H1 (cell line): ENCODE results near the gene SNRPB2. TPM values are rescaled to one million over a fixed set of nuclear protein-coding genes. Genes with fewer than 3 reads are reported as not detected.

Source experiments
- CTCF ChIA-PET: fragments of 300-600 bp; sonication (Branson Sonifier 250); formaldehyde crosslinking; loops from one replicate; lab custom pipeline; 2021; ENCODE audit not compliant: partially characterized antibody; lab: Charles Lee
- POLR2A ChIA-PET: fragments of 300-600 bp; sonication (Branson Sonifier 250); formaldehyde crosslinking; loops from one replicate; lab custom pipeline; 2021; ENCODE audit warnings: inconsistent platforms; ENCODE audit not compliant: partially characterized antibody; lab: Charles Lee
- DNase-seq, 2 experiments: peaks; one replicate each; pipeline versions ENCODE4 v3.0.0 to v3.0.0-alpha.2; 2010 to 2022; ENCODE audit warnings: low spot score in 2 of 2, low read depth in 1 of 2, mixed read lengths in 1 of 2
- FAIRE-seq: peaks from 2 replicates; lab custom pipeline; 2011; peaks lifted over from hg19 to GRCh38; lab: Jason Lieb, UNC
- H2AFZ ChIP-seq: 2 replicates; pipeline ENCODE4 v1.8.1; 2012; ENCODE audit warnings: low read length, inconsistent platforms
- H2AK5ac ChIP-seq: 2 replicates; pipeline ENCODE4 v1.6.1; 2013; ENCODE audit warnings: low read depth, low read length
- H2BK120ac ChIP-seq: replicated peaks from 2 replicates; pipeline ENCODE3; 2013; ENCODE audit warnings: low read depth, low read length, inconsistent platforms
- H2BK12ac ChIP-seq: 2 replicates; pipeline ENCODE4 v1.6.1; 2013; ENCODE audit warnings: low read depth, low read length
- H2BK15ac ChIP-seq: 2 replicates; pipeline ENCODE4 v1.6.1; 2013; ENCODE audit warnings: low read length
- H2BK20ac ChIP-seq: 2 replicates; pipeline ENCODE4 v1.6.1; 2013; ENCODE audit warnings: low read length
- H2BK5ac ChIP-seq: 2 replicates; pipeline ENCODE4 v1.6.1; 2013; ENCODE audit warnings: low read depth, low read length
- H3K14ac ChIP-seq: 2 replicates; pipeline ENCODE4 v1.6.1; 2013; ENCODE audit warnings: inconsistent platforms; ENCODE audit not compliant: insufficient read length
- H3K18ac ChIP-seq: 2 replicates; pipeline ENCODE4 v1.6.1; 2013; ENCODE audit warnings: low read length; ENCODE audit errors: extremely low read depth
- H3K23ac ChIP-seq: 2 replicates; pipeline ENCODE4 v1.6.1; 2013; ENCODE audit warnings: inconsistent platforms; ENCODE audit not compliant: insufficient read length
- H3K23me2 ChIP-seq: 2 replicates; pipeline ENCODE4 v1.6.1; 2013; ENCODE audit warnings: low read depth, low read length
- H3K27ac ChIP-seq: 2 replicates; pipeline ENCODE4 v1.6.1; 2011; ENCODE audit warnings: low read depth, low read length, inconsistent platforms
- H3K27me3 ChIP-seq, 4 experiments: replicated peaks in 1 of 4; 1 replicate in 1 of 4; 2 replicates in 3 of 4; pipeline versions ENCODE4 v1.6.1 to v1.8.1; 2011 to 2013; ENCODE audit warnings: low read length in 3 of 4, mild to moderate bottlenecking in 3 of 4, inconsistent platforms in 2 of 4, mixed read lengths in 2 of 4, moderate library complexity in 1 of 4; ENCODE audit not compliant: control insufficient read depth in 3 of 4, insufficient read depth in 3 of 4; ENCODE audit errors: extremely low read depth in 1 of 4
- H3K36me3 ChIP-seq, 4 experiments: 2 replicates each; pipeline versions ENCODE4 v1.6.1 to v1.8.1; 2011 to 2013; ENCODE audit warnings: mild to moderate bottlenecking in 4 of 4, low read length in 3 of 4, moderate library complexity in 2 of 4, control low read depth in 1 of 4, inconsistent platforms in 1 of 4; ENCODE audit not compliant: insufficient read depth in 4 of 4, control insufficient read depth in 2 of 4
- H3K4ac ChIP-seq: replicated peaks from 2 replicates; pipeline ENCODE3; 2013; ENCODE audit warnings: low read length, low read depth, mixed read lengths, inconsistent platforms; ENCODE audit not compliant: insufficient read length
- H3K4me1 ChIP-seq, 4 experiments: replicated peaks in 1 of 4; 1 replicate in 1 of 4; 2 replicates in 3 of 4; pipeline versions ENCODE4 v1.6.1 to v1.8.1; 2011 to 2013; ENCODE audit warnings: low read length in 3 of 4, inconsistent platforms in 2 of 4, mixed read lengths in 1 of 4; ENCODE audit not compliant: insufficient read depth in 4 of 4, control insufficient read depth in 3 of 4
- H3K4me2 ChIP-seq, 2 experiments: 2 replicates each; pipeline versions ENCODE4 v1.6.1 to v1.8.1; 2011 to 2013; ENCODE audit warnings: low read depth in 2 of 2, low read length in 2 of 2, control low read depth in 1 of 2, inconsistent platforms in 1 of 2, mild to moderate bottlenecking in 1 of 2; ENCODE audit not compliant: insufficient read depth in 1 of 2
- H3K4me3 ChIP-seq, 4 experiments: fragments of 200-600, 300-600 bp in 1 of 4; sonication (generic), shearing (Covaris generic), sonication (Bioruptor Twin) in 1 of 4; 2 replicates each; pipeline versions ENCODE4 v1.5.1 to v1.8.1; 2011 to 2016; ENCODE audit warnings: low read length in 4 of 4, low read depth in 3 of 4, control low read depth in 2 of 4, inconsistent platforms in 2 of 4, mild to moderate bottlenecking in 2 of 4, mixed read lengths in 1 of 4, moderate library complexity in 1 of 4; ENCODE audit not compliant: insufficient read depth in 2 of 4; ENCODE audit errors: extremely low read depth in 1 of 4
- H3K56ac ChIP-seq: replicated peaks from 2 replicates; pipeline ENCODE3; 2013; ENCODE audit warnings: low read depth, mild to moderate bottlenecking, mixed read lengths, low read length, inconsistent platforms; ENCODE audit not compliant: insufficient read length
- H3K79me1 ChIP-seq: 2 replicates; pipeline ENCODE4 v1.6.1; 2013; ENCODE audit warnings: low read depth, low read length, control low read depth
- H3K79me2 ChIP-seq, 2 experiments: 2 replicates each; pipeline versions ENCODE4 v1.6.1 to v1.8.1; 2012 to 2013; ENCODE audit warnings: low read length in 2 of 2, mild to moderate bottlenecking in 2 of 2, inconsistent platforms in 1 of 2; ENCODE audit not compliant: insufficient read depth in 2 of 2, control insufficient read depth in 1 of 2
- H3K9ac ChIP-seq, 4 experiments: replicated peaks in 1 of 4; 1 replicate in 1 of 4; 2 replicates in 3 of 4; pipeline versions ENCODE4 v1.6.1 to v1.8.1; 2011 to 2013; ENCODE audit warnings: low read depth in 3 of 4, low read length in 3 of 4, control low read depth in 2 of 4, mild to moderate bottlenecking in 2 of 4, moderate library complexity in 2 of 4, inconsistent platforms in 1 of 4; ENCODE audit errors: extremely low read depth in 1 of 4
- H3K9me3 ChIP-seq, 2 experiments: 2 replicates each; pipeline versions ENCODE4 v1.6.1 to v1.8.1; 2012 to 2013; ENCODE audit warnings: mild to moderate bottlenecking in 2 of 2, moderate library complexity in 2 of 2, control low read depth in 1 of 2, inconsistent platforms in 1 of 2, low read depth in 1 of 2, low read length in 1 of 2, mixed read lengths in 1 of 2; ENCODE audit not compliant: insufficient read depth in 2 of 2
- H4K20me1 ChIP-seq, 2 experiments: replicated peaks in 1 of 2; 2 replicates each; pipeline versions ENCODE3 to v1.8.1; 2011 to 2013; ENCODE audit warnings: inconsistent platforms in 2 of 2, low read length in 2 of 2, mild to moderate bottlenecking in 1 of 2; ENCODE audit not compliant: insufficient read depth in 2 of 2, control insufficient read depth in 1 of 2
- H4K5ac ChIP-seq: 2 replicates; pipeline ENCODE4 v1.6.1; 2013; ENCODE audit warnings: low read length, low read depth, mixed read lengths, inconsistent platforms; ENCODE audit not compliant: insufficient read length
- H4K8ac ChIP-seq: 2 replicates; pipeline ENCODE4 v1.8.0; 2013; ENCODE audit warnings: mild to moderate bottlenecking, moderate library complexity, low read length, inconsistent platforms; ENCODE audit not compliant: insufficient read depth; ENCODE audit errors: extremely low read depth
- H4K91ac ChIP-seq: replicated peaks from 2 replicates; pipeline ENCODE3; 2013; ENCODE audit warnings: low read length, mixed read lengths, inconsistent platforms; ENCODE audit not compliant: insufficient read length
- HDAC6 ChIP-seq: IDR thresholded peaks from one replicate; pipeline ENCODE4 v1.7.1; 2012; ENCODE audit warnings: low read depth, mild to moderate bottlenecking, inconsistent platforms, low read length, moderate library complexity
- RXRA ChIP-seq: IDR thresholded peaks from 2 replicates; pipeline ENCODE4 v1.6.1; 2011; ENCODE audit warnings: low read depth, mild to moderate bottlenecking, low read length, moderate library complexity; ENCODE audit not compliant: insufficient read depth
- SIX5 ChIP-seq: IDR thresholded peaks from 2 replicates; pipeline ENCODE4 v1.6.1; 2011; ENCODE audit warnings: mild to moderate bottlenecking, low read depth, low read length
- SP1 ChIP-seq: IDR thresholded peaks from 2 replicates; pipeline ENCODE4 v1.6.1; 2011; ENCODE audit warnings: low read depth, low read length
- SP2 ChIP-seq: IDR thresholded peaks from 2 replicates; pipeline ENCODE4 v1.6.1; 2012; ENCODE audit warnings: mild to moderate bottlenecking, low read length, inconsistent platforms
- WGBS, 2 experiments: shearing (Covaris generic) in 1 of 2; methylation state at CpG; one replicate each; pipeline versions ENCODE4 v1.1.6 to v1.1.7; 2013 to 2015; ENCODE audit warnings: low lambda C conversion rate in 2 of 2, mixed read lengths in 2 of 2, inconsistent platforms in 1 of 2, low coverage in 1 of 2, missing lambda C conversion rate in 1 of 2; ENCODE audit not compliant: insufficient replicate concordance in 2 of 2, insufficient coverage in 1 of 2, insufficient read length in 1 of 2; ENCODE audit errors: extremely low coverage in 1 of 2, missing lambda C conversion rate in 1 of 2; 5-methylcytosine and 5-hydroxymethylcytosine counted together
- long read RNA-seq, 2 experiments: library from RNA in 1 of 2; library from capped mRNA in 1 of 2; stranded (forward); transcript quantifications; one replicate each; pipeline ENCODE4 v2.0.0, GENCODE V29; 2021; ENCODE audit warnings: inconsistent platforms in 1 of 2
- polyA minus RNA-seq, 3 experiments: library from RNA; depleted of rRNA, polyadenylated mRNA; stranded (reverse); fragments of >200 nt; gene quantifications; 1 replicate in 2 of 3; 2 replicates in 1 of 3; pipeline ENCODE4 v1.2.3, GENCODE V29; 2011
- polyA plus RNA-seq, 7 experiments: library from polyadenylated mRNA; depleted of rRNA in 3 of 7; stranded (reverse) in 5 of 7; unstranded in 2 of 7; fragments of >200 nt in 5 of 7; fragments of 200-250 nt in 2 of 7; gene quantifications; 1 replicate in 5 of 7; 2 replicates in 1 of 7; 4 replicates in 1 of 7; pipeline versions ENCODE4 v1.2.1 to v1.2.3, GENCODE V29; 2011 to 2013; ENCODE audit warnings: missing spikeins in 2 of 7, mixed read lengths in 2 of 7
- total RNA-seq: library from RNA; stranded (reverse); fragmentation: NEBNext Ultra II Directional; extraction: Animal tissue kit (Norgen Biotek cat#: 25700); gene quantifications from 2 replicates; pipeline ENCODE4 v1.2.1, GENCODE V29; 2021
- TF ChIP-seq, protein P1 (sequence below): IDR thresholded peaks from 2 replicates; pipeline ENCODE4 v1.6.1; 2011; ENCODE audit warnings: low read depth, mild to moderate bottlenecking, low read length; ENCODE audit not compliant: insufficient read depth

SNRPB2 gene
- 99.6 and 102 TPM in 2 replicates for total RNA-seq
- polyA plus RNA-seq (2011; rRNA removed), result 27.2 and 49.4 TPM in 2 replicates
- 73.4 TPM for polyA plus RNA-seq (2011; cell fraction: cytosol; rRNA removed)
- 8.1 TPM for polyA plus RNA-seq (2011; cell fraction: nucleus; rRNA removed)
- polyA plus RNA-seq (2012, experiment 1 of 2), result 59.4 to 113 TPM (median 69.6 TPM) in 4 replicates
- 11.2 TPM for polyA plus RNA-seq (2012, experiment 2 of 2)
- 173 TPM for polyA plus RNA-seq (2013, experiment 1 of 2)
- 174 TPM for polyA plus RNA-seq (2013, experiment 2 of 2)
- 16.8 and 19.6 TPM in 2 replicates for polyA minus RNA-seq (2011; rRNA and poly(A)+ RNA removed)
- 21.1 TPM for polyA minus RNA-seq (2011; cell fraction: cytosol; rRNA and poly(A)+ RNA removed)
- polyA minus RNA-seq (2011; cell fraction: nucleus; rRNA and poly(A)+ RNA removed), result 19.5 TPM
- long read RNA-seq, experiment 1, transcript SNRPB2-201 (7 exons, 2,452 nt), result major isoform, 89 of 207 reads
- long read RNA-seq, experiment 1, transcript SNRPB2-202 (7 exons, 1,588 nt), result minor isoform, 33 of 207 reads
- long read RNA-seq, experiment 1, partial matches to known transcripts, result 67 of 207 reads
- long read RNA-seq, experiment 1, other reads (novel, unspliced or antisense), result 17 of 207 reads
- long read RNA-seq, experiment 2, transcript SNRPB2-201 (7 exons, 2,452 nt), result major isoform, 164 of 278 reads
- long read RNA-seq, experiment 2, transcript SNRPB2-202 (7 exons, 1,588 nt), result minor isoform, 104 of 278 reads
- long read RNA-seq, experiment 2, partial matches to known transcripts, result 7 of 278 reads
- long read RNA-seq, experiment 2, other reads (novel, unspliced or antisense), result 3 of 278 reads

DNA sequence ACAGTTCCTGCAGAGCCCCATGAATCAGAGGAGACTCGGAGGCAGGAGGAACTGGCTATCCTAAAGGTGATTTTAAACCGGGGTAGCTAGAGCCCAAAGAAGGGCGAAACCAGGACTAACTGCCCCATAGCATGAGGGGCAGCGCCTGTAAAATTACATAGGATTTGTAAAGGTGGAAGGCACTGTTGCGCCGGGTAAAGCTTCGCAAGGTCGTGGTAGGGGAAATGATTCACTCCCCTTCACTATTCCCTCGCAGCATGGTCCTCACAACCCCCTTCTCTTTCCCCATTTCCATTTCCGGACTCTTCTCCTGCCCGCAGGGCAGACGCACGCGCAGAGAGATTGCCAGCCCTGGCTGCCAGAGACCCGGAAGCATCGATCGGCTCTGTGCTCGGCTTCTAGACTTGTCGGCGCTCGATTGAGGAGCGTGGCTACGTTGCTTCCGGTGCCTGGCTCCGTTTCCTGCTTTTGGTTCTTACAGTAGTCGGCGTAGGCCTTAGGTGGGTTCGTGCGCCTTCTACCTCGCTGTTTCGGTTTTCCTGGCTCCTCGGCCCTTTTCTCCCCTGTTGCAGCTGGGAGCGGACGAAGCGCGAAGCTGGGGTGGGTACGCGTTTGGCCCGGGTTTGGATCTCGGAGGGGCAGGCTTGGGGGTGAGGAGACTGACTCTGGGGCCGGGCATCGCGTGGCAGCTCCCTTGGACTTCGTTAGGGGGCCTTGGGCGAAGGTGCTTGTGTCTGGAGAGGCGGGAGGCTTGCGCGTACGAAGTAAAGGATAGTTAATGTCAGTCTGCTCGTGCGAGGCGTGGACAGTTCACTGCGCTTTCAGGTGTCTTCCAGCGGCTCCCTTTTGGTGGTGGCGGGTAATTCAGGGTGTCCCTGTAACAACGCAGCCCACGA lies at the start of gene SNRPB2:
TSS of gene SNRPB2 (plus strand) at position 462 of the 896 bp plus-strand sequence. CDS start 1,677 bp downstream, outside the sequence.
- H2BK20ac ChIP-seq, result no peak within 1 kb of the TSS
- no peak within 1 kb of the TSS for H3K23ac ChIP-seq
- peaks cover 0 to 4% (median 1%) of the 10 kb centered on the region in 4 experiments; a peak in 2 of 7 replicates for H3K4me1 ChIP-seq
- peak within 1 kb of the TSS; percentile 60 for H3K56ac ChIP-seq
- peaks cover 0 to 1% (median 0%) of the 10 kb centered on the region in 4 experiments; a peak in 1 of 7 replicates for H3K27me3 ChIP-seq
- peaks cover 7% of the 10 kb centered on the region for H3K23me2 ChIP-seq
- peak within 1 kb of the TSS; percentile 71; the same call in 1 of the 2 replicates for H3K18ac ChIP-seq
- peaks cover 13 to 45% of the 10 kb centered on the region in 2 experiments for H3K79me2 ChIP-seq
- H3K36me3 ChIP-seq, result peaks cover 6 to 28% (median 17%) of the 10 kb centered on the region in 4 experiments; a peak in 7 of 8 replicates
- peak within 1 kb of the TSS; percentile 98 for H4K8ac ChIP-seq
- peak within 1 kb of the TSS; percentile 25; the same call in 1 of the 2 replicates for H2AK5ac ChIP-seq
- no peak within 1 kb of the TSS for H2BK120ac ChIP-seq
- DNase-seq (peak; percentile 84 to 91), FAIRE-seq (peak; percentile 83)
- H3K9ac ChIP-seq, result peak within 1 kb of the TSS; percentile 90 to 98 (median 94)
- H2AFZ ChIP-seq, result peak within 1 kb of the TSS; percentile 90
- peak within 1 kb of the TSS; percentile 75 for H4K91ac ChIP-seq
- POLR2A ChIA-PET, result interaction anchor here (1.3 to 2.0 kb wide), 4 partner anchors 9 to 15 kb away, joined by 3 to 8 read pairs (median 4); no protein-coding TSS in a partner anchor
- H4K5ac ChIP-seq, result peak within 1 kb of the TSS; percentile 82
- H2BK5ac ChIP-seq, result peak within 1 kb of the TSS; percentile 92
- H3K4me2 ChIP-seq, result peak within 1 kb of the TSS; percentile 87 to 90
- peaks cover 3% of the 10 kb centered on the region for H3K79me1 ChIP-seq
- peak within 1 kb of the TSS; percentile 98 to 100 (median 100) for H3K4me3 ChIP-seq
- H3K27ac ChIP-seq, result peak within 1 kb of the TSS; percentile 92
- 6% methylated on average over 54 of the region's 57 CpGs; no CpG with 5 or more reads in 1 of the 2 experiments for WGBS, 2 experiments
- H3K14ac ChIP-seq, result no peak within 1 kb of the TSS
- CTCF ChIA-PET, result no interaction called here
- H2BK15ac ChIP-seq, result 0 out of 2 replicates have a peak within 1 kb of the TSS, but pooled peaks have one; percentile 3
- 0 out of 4 replicates have a peak, but pooled peaks cover 0 to 3% of the 10 kb centered on the region in 2 experiments for H3K9me3 ChIP-seq
- H4K20me1 ChIP-seq, result peaks cover 0 to 7% of the 10 kb centered on the region in 2 experiments
- no peak within 1 kb of the TSS for H3K4ac ChIP-seq
- H2BK12ac ChIP-seq, result peak within 1 kb of the TSS; percentile 53; the same call in 1 of the 2 replicates
- TF ChIP-seq SP1 (peak; percentile 78), SP2 (no peak), SIX5 (peak; percentile 53; the same call in 1 of the 2 replicates), HDAC6 (no peak), RXRA (no peak)
- TF ChIP-seq, protein P1, sequence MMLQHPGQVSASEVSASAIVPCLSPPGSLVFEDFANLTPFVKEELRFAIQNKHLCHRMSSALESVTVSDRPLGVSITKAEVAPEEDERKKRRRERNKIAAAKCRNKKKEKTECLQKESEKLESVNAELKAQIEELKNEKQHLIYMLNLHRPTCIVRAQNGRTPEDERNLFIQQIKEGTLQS, result no peak
